ENCODE results near the gene TRAPPC14.
A peak's percentile ranks its signal among the peaks of the same experiment; 100 is the strongest.

The TRAPPC14 gene

GRCh38 chr7:100173806-100174495 is 15.4 kb upstream of the TRAPPC14 start:
- DNase-seq: no peak

DNA sequence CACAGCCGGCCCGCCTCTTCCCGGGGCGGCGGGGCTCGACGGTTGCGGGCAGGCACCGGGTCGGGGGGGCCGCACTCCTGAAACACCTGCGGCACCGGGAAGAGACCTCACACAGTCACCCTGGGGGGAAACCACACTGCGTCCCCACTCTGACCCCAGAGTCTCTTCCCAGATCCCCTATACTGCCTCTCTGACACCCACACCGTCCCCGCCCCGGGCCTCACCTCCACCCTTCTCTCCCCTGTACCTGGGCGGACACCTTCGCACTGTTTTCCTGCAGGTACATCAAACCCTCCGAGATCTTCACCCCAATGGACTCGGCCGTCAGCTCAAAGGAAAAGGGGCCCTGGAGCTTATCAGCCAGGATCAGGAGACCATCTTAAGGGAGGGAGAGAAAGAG is 13.3 kb upstream of the TRAPPC14 start:
- DNase-seq: peak; percentile 50

- DNase-seq: peak; percentile 60
Measured at GRCh38 chr7:100171087-100171681, 12.7 kb upstream of the TRAPPC14 start.

GRCh38 chr7:100170101-100170897 is 11.8 kb upstream of the TRAPPC14 start:
- DNase-seq: no peak

GRCh38 chr7:100169147-100169850 is 10.8 kb upstream of the TRAPPC14 start:
- no peak for DNase-seq

DNA sequence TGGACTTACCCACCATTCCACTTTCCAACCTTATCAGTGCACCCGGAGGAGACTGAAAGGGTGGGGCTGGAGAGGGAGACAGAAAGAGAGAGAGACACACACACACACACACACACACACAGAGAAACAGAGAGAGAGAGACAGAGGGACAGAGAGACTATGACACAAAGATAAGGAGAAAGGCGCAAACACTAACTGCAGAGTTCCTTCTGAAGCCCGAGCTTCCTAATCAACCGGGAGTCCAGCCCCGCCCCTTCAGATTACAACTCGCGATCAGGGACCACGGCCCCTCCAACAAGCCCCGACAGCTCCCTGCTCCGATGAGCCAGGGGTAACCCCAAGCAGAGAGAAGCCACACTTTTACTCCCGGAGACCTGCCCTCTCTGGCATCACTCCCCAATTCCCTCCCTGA is 9.4 kb upstream of the TRAPPC14 start:
- DNase-seq: peak; percentile 51

- DNase-seq: peak; percentile 51
Measured at GRCh38 chr7:100166970-100167911, 8.7 kb upstream of the TRAPPC14 start.

- no peak for DNase-seq
Measured at GRCh38 chr7:100166317-100166940, 7.9 kb upstream of the TRAPPC14 start.

DNA sequence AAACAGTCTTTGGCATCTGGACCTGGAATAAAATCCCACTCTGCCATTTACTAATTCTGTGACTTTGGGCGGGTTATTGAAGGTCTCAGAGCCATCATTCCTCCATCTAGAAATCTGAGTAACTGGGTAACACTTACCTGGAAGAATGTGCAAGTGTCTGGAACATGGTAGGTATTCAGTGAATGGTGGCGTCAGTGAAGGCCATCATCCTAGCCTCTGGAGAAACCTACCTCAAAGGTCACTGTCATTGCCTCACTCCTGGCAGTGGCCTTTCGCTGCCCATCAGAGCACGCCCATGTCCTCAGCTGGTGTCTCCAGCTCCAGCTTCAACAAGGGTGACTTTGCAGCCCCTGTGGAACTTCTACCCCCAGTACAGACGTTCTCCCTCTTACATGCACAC is 5.3 kb upstream of the TRAPPC14 start:
- DNase-seq: no peak

DNA sequence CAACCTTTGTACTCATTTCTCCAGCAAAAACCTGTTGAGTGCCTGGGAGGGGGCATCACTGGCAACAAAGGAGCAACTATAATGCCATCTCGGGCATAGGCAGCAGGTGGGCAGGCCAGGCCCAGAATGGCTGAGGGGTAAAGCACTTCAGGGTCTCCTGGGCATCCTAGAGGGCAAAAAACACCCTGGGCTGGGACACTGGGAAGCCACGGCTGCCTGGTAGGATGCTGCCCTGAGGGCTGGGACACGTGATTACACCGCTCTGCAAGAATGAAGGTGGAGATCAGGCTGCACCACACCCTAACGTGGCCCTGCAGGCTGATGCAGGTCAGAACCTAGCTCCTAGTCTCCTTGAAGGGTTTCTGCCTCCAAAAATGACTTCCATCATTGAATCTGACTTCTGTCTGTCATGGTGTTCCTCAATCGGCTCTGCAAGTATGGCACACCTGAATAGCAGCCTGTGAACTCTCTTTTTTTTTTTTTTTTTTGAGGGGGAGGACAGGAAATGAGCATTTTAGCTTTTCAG is 4.5 kb upstream of the TRAPPC14 start:
- peak; percentile 81 for DNase-seq

DNA sequence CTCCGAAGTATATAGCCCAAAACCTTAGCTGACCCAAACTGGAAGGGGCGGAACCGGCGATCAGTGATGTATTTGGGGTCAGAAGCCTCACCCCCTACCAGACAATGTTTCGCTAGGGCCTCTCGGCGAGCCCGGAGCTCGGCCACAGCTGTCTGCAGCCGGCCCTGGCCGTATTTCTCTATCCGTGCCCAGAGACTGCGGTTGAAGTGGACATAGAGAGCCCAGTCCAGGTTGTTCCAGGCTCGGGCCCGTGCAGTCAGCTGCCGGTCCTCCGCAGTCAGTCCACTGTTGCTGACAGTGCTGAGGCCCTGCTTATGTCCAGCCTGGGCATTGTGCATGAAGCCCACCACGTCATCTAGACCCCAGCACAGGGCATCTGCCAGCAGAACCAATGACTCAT is 1.5 kb upstream of the TRAPPC14 start:
- DNase-seq: no peak

- DNase-seq: no peak
Measured at GRCh38 chr7:100159099-100159623, 638 bp upstream of the TRAPPC14 start.

DNA sequence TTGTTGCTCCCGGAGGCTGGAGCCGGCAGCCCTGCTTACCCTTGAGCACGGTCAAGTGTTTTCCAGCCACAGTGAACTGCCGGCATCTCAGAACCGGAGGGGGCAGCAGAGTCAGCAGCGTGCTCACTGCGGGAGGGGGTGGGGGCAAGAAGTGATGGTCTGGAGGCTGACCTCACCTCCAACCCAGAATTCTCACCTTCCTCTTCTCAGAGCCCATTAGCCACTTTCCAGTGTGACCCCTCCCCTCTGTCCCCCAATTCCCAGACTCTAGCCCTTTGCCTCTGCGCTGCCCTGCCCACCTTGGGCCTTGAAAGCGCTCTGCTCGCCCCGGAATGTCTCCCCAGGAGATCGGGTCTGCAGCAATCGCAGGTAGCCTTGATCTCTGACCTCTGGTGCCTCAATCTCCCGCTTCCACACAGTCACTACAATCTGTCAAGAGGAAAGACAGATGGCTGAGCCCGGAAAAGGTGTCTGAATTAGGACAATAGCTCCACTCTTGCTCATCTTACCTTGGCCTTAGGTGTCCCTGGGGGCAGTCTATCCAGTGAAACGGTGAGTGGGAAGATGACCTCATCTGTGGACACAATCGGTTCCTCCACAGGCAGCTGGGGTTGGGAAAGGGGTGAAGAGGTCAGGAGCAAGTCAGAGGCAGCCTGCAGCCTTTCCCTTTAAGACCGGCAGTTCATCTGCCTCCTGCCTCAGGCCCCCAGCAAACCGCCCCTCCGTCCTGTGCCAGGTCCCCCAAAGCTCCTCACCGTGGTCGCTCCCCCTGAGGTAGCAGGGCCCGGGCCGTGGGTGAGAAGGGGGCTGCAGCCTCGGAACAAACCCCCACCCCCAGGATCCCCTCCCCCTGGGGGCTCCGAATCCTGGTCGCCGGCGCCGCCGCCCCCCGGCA is 942 bp downstream of the TRAPPC14 start:
- peak; percentile 93 for DNase-seq

GRCh38 chr7:100157069-100157333 is 1.5 kb downstream of the TRAPPC14 start:
- DNase-seq: no peak

GRCh38 chr7:100156331-100157068 is 2.0 kb downstream of the TRAPPC14 start:
- peak; percentile 54 for DNase-seq

- no peak for DNase-seq
Measured at GRCh38 chr7:100155553-100156317, 2.8 kb downstream of the TRAPPC14 start.

DNA sequence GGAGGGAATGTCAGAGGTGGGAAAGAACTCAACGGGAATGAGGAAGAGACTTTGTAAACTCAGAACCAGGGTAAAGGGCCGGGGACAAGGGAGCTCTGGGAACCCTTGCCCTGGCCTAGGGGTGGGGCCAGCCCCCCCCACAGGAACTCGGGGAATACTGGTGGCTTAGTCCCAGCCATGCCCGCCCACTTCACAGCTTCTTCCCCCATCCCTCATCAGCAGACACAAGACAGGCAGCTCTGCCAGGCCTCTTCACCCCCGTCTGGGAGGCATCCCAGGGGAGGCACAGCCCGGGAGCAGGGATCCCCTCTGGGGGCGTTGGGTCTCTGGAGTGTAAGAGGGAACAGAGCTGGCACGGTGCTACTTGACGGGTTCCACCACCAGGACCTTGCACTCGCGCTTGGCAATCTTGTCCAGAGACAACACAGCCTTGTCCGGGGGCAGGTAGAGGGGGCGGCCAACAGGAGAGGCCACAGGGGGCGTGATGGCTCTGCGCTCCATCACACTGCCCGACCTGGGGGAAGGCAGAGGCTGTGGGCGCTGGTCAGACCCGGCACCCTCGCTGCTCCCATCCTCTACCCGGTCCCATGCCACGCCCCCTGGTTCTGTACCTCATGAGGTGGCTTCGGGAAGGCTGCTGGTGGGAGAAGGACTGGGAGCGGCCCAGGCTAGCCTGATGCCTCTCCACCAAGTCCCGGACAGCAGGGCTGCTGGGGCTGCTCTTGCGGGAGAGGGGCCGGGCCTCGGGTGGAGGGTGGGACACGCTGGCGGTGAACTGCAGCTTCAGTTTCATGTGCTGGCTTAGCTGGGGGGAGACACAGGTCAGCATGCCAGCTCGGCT is 3.7 kb downstream of the TRAPPC14 start:
- no peak for DNase-seq
